ENCODE measurements around the gene NRIP1. TPM values are rescaled to one million over a fixed set of nuclear protein-coding genes. Genes with fewer than 3 reads are reported as not detected.

Gene NRIP1
- total and polyA plus RNA-seq, 2 of the 8 experiments (the other 6 are each of a cell fraction or from before 2014, with no cell fraction given) = 1.5 to 9.3 TPM

DNA sequence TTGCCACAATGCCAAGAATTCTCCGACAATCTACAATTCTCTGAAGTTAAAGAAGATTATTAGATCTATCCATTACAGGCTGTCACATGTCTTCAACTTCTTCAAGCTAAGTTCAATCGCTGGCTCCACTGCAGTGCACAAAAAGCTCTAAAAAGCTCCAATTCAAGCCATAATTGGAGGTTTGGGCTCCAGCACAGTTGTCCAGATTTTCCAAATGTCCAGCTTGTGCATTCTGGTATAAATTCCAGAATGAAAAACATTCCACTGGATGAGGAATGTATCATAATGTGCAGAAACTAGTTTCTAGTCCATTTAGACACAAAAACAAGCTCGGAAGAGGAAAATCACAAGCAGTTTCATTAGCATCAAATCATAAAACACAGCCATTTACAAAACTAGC lies 138.6 kb downstream of the NRIP1 start:
- H2BK5ac ChIP-seq (ENCODE audit: low read depth, low read length) = no peak overlapping the region
- H4K8ac ChIP-seq (ENCODE audit: extremely low read depth, insufficient read depth, low read length) = no peak overlapping the region
- CTCF ChIA-PET (ENCODE audit: partially characterized antibody) = interaction anchor here (0.7 to 1.1 kb wide), 4 partner anchors 8 to 375 kb away, joined by 3 to 4 read pairs (median 3); no protein-coding TSS in a partner anchor
- H3K9ac ChIP-seq (replicated peaks in 1 of 4; ENCODE audit: extremely low read depth in 1 of 4, low read depth in 3 of 4, low read length in 3 of 4) = no peak overlapping the region
- no peak overlapping the region for H2AK5ac ChIP-seq (ENCODE audit: low read depth, low read length)
- no peak overlapping the region for H3K4ac ChIP-seq (replicated peaks; ENCODE audit: insufficient read length, low read depth, low read length)
- H3K79me2 ChIP-seq (ENCODE audit: control insufficient read depth in 1 of 2, insufficient read depth in 2 of 2, low read length in 2 of 2) = no peaks in the 10 kb centered on the region
- H3K4me3 ChIP-seq (ENCODE audit: extremely low read depth in 1 of 4, insufficient read depth in 2 of 4, low read depth in 3 of 4, low read length in 4 of 4) = no peak overlapping the region
- no peak overlapping the region for H3K56ac ChIP-seq (replicated peaks; ENCODE audit: insufficient read length, low read depth, low read length)
- H3K4me1 ChIP-seq (replicated peaks in 1 of 4; ENCODE audit: control insufficient read depth in 3 of 4, insufficient read depth in 4 of 4, low read length in 3 of 4) = no peaks in the 10 kb centered on the region
- FAIRE-seq (no peak), DNase-seq (ENCODE audit: low read depth in 1 of 2, low spot score in 2 of 2) (no peak)
- no peak overlapping the region for H3K23ac ChIP-seq (ENCODE audit: insufficient read length)
- no peak overlapping the region for H3K14ac ChIP-seq (ENCODE audit: insufficient read length)
- no peak overlapping the region for H2BK12ac ChIP-seq (ENCODE audit: low read depth, low read length)
- no peaks in the 10 kb centered on the region for H3K79me1 ChIP-seq (ENCODE audit: low read depth, low read length)
- H3K27me3 ChIP-seq (replicated peaks in 1 of 4; ENCODE audit: control insufficient read depth in 3 of 4, extremely low read depth in 1 of 4, insufficient read depth in 3 of 4, low read length in 3 of 4) = no peaks in the 10 kb centered on the region
- no peak overlapping the region for H3K4me2 ChIP-seq (ENCODE audit: insufficient read depth in 1 of 2, low read depth in 2 of 2, low read length in 2 of 2)
- H2BK15ac ChIP-seq (ENCODE audit: low read length) = no peak overlapping the region
- H4K20me1 ChIP-seq (replicated peaks in 1 of 2; ENCODE audit: control insufficient read depth in 1 of 2, insufficient read depth in 2 of 2, low read length in 2 of 2) = no peaks in the 10 kb centered on the region
- no peak overlapping the region for H2BK20ac ChIP-seq (ENCODE audit: low read length)
- H2BK120ac ChIP-seq (replicated peaks; ENCODE audit: low read depth, low read length) = no peak overlapping the region
- no peak overlapping the region for H4K91ac ChIP-seq (replicated peaks; ENCODE audit: insufficient read length, low read length)
- H3K18ac ChIP-seq (ENCODE audit: extremely low read depth, low read length) = no peak overlapping the region
- POLR2A ChIA-PET (ENCODE audit: partially characterized antibody) = interaction anchor here (0.8 to 1.0 kb wide), 2 partner anchors 9 to 14 kb away, joined by 3 to 5 read pairs; no protein-coding TSS in a partner anchor
- no peak overlapping the region for H4K5ac ChIP-seq (ENCODE audit: insufficient read length, low read depth, low read length)
- H3K27ac ChIP-seq (ENCODE audit: low read depth, low read length) = no peak overlapping the region
- no peaks in the 10 kb centered on the region for H3K36me3 ChIP-seq (ENCODE audit: control insufficient read depth in 2 of 4, insufficient read depth in 4 of 4, low read length in 3 of 4)
- WGBS, 2 experiments (ENCODE audit: extremely low coverage in 1 of 2, insufficient coverage in 1 of 2, insufficient read length in 1 of 2, insufficient replicate concordance in 2 of 2, low coverage in 1 of 2, low lambda C conversion rate in 2 of 2, missing lambda C conversion rate in 1 of 2) = 94% methylated on average over 3 of the region's 3 CpGs; no CpG with 5 or more reads in 1 of the 2 experiments
- no peaks in the 10 kb centered on the region for H3K23me2 ChIP-seq (ENCODE audit: low read depth, low read length)
- no peaks in the 10 kb centered on the region for H3K9me3 ChIP-seq (ENCODE audit: insufficient read depth in 2 of 2, low read depth in 1 of 2, low read length in 1 of 2)
- H2AFZ ChIP-seq (ENCODE audit: low read length) = no peak overlapping the region
- TF ChIP-seq SIN3A (conservative IDR thresholded peaks at IDR 0.05 in 1 of 2, IDR thresholded peaks at IDR 0.05 in 1 of 2; ENCODE audit: low read depth in 1 of 2, low read length in 2 of 2) (no peak), GABPA (IDR thresholded peaks at IDR 0.05; ENCODE audit: borderline replicate concordance, insufficient read depth, low read length) (no peak), KDM4A (IDR thresholded peaks at IDR 0.05; ENCODE audit: low read depth, low read length, severe bottlenecking) (no peak), SP4 (IDR thresholded peaks at IDR 0.05; ENCODE audit: low read length) (no peak), CBX8 (IDR thresholded peaks at IDR 0.05; ENCODE audit: borderline replicate concordance, low read depth, low read length) (no peak), ZNF274 (IDR thresholded peaks at IDR 0.05; ENCODE audit: borderline replicate concordance, extremely low read depth, low read length) (no peak), TCF12 (IDR thresholded peaks at IDR 0.05; ENCODE audit: low read depth, low read length) (no peak), JUN (IDR thresholded peaks at IDR 0.05; ENCODE audit: low read depth, low read length) (no peak), NANOG (IDR thresholded peaks at IDR 0.05; ENCODE audit: insufficient read depth, low read depth, low read length, poor library complexity, severe bottlenecking) (no peak)
- TF ChIP-seq, protein P1, sequence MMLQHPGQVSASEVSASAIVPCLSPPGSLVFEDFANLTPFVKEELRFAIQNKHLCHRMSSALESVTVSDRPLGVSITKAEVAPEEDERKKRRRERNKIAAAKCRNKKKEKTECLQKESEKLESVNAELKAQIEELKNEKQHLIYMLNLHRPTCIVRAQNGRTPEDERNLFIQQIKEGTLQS (IDR thresholded peaks at IDR 0.05; ENCODE audit: insufficient read depth, low read depth, low read length) = no peak
- TF ChIP-seq, protein P2, sequence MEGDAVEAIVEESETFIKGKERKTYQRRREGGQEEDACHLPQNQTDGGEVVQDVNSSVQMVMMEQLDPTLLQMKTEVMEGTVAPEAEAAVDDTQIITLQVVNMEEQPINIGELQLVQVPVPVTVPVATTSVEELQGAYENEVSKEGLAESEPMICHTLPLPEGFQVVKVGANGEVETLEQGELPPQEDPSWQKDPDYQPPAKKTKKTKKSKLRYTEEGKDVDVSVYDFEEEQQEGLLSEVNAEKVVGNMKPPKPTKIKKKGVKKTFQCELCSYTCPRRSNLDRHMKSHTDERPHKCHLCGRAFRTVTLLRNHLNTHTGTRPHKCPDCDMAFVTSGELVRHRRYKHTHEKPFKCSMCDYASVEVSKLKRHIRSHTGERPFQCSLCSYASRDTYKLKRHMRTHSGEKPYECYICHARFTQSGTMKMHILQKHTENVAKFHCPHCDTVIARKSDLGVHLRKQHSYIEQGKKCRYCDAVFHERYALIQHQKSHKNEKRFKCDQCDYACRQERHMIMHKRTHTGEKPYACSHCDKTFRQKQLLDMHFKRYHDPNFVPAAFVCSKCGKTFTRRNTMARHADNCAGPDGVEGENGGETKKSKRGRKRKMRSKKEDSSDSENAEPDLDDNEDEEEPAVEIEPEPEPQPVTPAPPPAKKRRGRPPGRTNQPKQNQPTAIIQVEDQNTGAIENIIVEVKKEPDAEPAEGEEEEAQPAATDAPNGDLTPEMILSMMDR (IDR thresholded peaks at IDR 0.05; ENCODE audit: control extremely low read depth in 1 of 3, insufficient read depth in 1 of 3, low read depth in 1 of 3, low read length in 3 of 3) = no peak
